NB4 (cell line): ENCODE measurements around the gene ABHD17C.

ENCODE experiments used
- POLR2A ChIP-seq: IDR thresholded peaks from 2 replicates; pipeline ENCODE4 v1.6.1; 2011; ENCODE audit warnings: mild to moderate bottlenecking; ENCODE audit not compliant: insufficient read length; ENCODE audit errors: extremely low read depth
- TF ChIP-seq, protein P1 (sequence below): IDR thresholded peaks from one replicate; pipeline ENCODE4 v1.5.1; 2012; ENCODE audit warnings: low read depth, low read length
- TF ChIP-seq, protein P2 (sequence below): IDR thresholded peaks from 2 replicates; pipeline ENCODE4 v1.6.1; 2011; ENCODE audit warnings: low read depth, low read length

GRCh38 chr15:80744826-80745225 lies 49.7 kb downstream of the ABHD17C start:
- TF ChIP-seq, protein P1, sequence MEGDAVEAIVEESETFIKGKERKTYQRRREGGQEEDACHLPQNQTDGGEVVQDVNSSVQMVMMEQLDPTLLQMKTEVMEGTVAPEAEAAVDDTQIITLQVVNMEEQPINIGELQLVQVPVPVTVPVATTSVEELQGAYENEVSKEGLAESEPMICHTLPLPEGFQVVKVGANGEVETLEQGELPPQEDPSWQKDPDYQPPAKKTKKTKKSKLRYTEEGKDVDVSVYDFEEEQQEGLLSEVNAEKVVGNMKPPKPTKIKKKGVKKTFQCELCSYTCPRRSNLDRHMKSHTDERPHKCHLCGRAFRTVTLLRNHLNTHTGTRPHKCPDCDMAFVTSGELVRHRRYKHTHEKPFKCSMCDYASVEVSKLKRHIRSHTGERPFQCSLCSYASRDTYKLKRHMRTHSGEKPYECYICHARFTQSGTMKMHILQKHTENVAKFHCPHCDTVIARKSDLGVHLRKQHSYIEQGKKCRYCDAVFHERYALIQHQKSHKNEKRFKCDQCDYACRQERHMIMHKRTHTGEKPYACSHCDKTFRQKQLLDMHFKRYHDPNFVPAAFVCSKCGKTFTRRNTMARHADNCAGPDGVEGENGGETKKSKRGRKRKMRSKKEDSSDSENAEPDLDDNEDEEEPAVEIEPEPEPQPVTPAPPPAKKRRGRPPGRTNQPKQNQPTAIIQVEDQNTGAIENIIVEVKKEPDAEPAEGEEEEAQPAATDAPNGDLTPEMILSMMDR: no peak
- TF ChIP-seq, protein P2, sequence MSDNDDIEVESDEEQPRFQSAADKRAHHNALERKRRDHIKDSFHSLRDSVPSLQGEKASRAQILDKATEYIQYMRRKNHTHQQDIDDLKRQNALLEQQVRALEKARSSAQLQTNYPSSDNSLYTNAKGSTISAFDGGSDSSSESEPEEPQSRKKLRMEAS: no peak
- TF ChIP-seq POLR2A: no peak
